ENCODE data around the gene GMEB2.
A peak's percentile ranks its signal among the peaks of the same experiment; 100 is the strongest.
"Not testable (repeated sequence)": the region's sequence is repeated elsewhere in the genome, so short reads cannot be mapped to it uniquely, and the experiment has no call there.

The GMEB2 gene

GRCh38 chr20:63656451-63656850 is 29.6 kb upstream of the GMEB2 start:
- Histone ChIP-seq H3K27me3 (ENCODE audit: insufficient read depth, low read length) (peaks cover 10% of the 10 kb centered on the region), H3K4me1 (ENCODE audit: insufficient read depth, low read length) (peaks cover 10% of the 10 kb centered on the region), H3K36me3 (ENCODE audit: insufficient read depth, low read length) (peaks cover 16% of the 10 kb centered on the region), H3K9ac (ENCODE audit: low read depth, low read length) (no peak overlapping the region), H3K4me3 (ENCODE audit: low read length) (no peak overlapping the region), H3K27ac (ENCODE audit: low read depth, low read length) (no peak overlapping the region), H3K9me3 (ENCODE audit: insufficient read depth, low read depth, low read length) (no peaks in the 10 kb centered on the region)
- WGBS = 94% methylated on average over 3 of the region's 3 CpGs

- no peak overlapping the region for H3K9ac ChIP-seq (ENCODE audit: low read depth, low read length)
- no peak overlapping the region for H3K27ac ChIP-seq (ENCODE audit: low read depth, low read length)
- H3K36me3 ChIP-seq (ENCODE audit: insufficient read depth, low read length) = peaks cover 4% of the 10 kb centered on the region; the same call in 1 of the 2 replicates
- WGBS = 82% methylated on average over 4 of the region's 4 CpGs
- H3K4me3 ChIP-seq (ENCODE audit: low read length) = no peak overlapping the region
- peaks cover 16% of the 10 kb centered on the region for H3K27me3 ChIP-seq (ENCODE audit: insufficient read depth, low read length)
- H3K9me3 ChIP-seq (ENCODE audit: insufficient read depth, low read depth, low read length) = no peaks in the 10 kb centered on the region
- H3K4me1 ChIP-seq (ENCODE audit: insufficient read depth, low read length) = peaks cover 10% of the 10 kb centered on the region
Observed at GRCh38 chr20:63655249-63655648, 28.3 kb upstream of the GMEB2 start.

GRCh38 chr20:63653974-63654668 is 27.2 kb upstream of the GMEB2 start:
- H3K4me3 ChIP-seq (ENCODE audit: low read length) = peak overlapping the region; percentile 66
- peak overlapping the region; percentile 85; the same call in 1 of the 2 replicates for H3K27ac ChIP-seq (ENCODE audit: low read depth, low read length)

GRCh38 chr20:63653041-63653973 is 26.4 kb upstream of the GMEB2 start, which contains the start of gene STMN3:
Gene STMN3 (minus strand): TSS chr20:63653424. CDS start chr20:63653345, 79 bp downstream.
- H3K27ac ChIP-seq (ENCODE audit: low read depth, low read length) = peak within 1 kb of the TSS; percentile 85
- H3K27me3 ChIP-seq (ENCODE audit: insufficient read depth, low read length) = peaks cover 16% of the 10 kb centered on the region
- peaks cover 10% of the 10 kb centered on the region for H3K4me1 ChIP-seq (ENCODE audit: insufficient read depth, low read length)
- no peaks in the 10 kb centered on the region for H3K36me3 ChIP-seq (ENCODE audit: insufficient read depth, low read length)
- H3K9ac ChIP-seq (ENCODE audit: low read depth, low read length) = peak within 1 kb of the TSS; percentile 63
- no peaks in the 10 kb centered on the region for H3K9me3 ChIP-seq (ENCODE audit: insufficient read depth, low read depth, low read length)
- 1% methylated on average over 64 of the region's 73 CpGs for WGBS
- H3K4me3 ChIP-seq (ENCODE audit: low read length) = peak within 1 kb of the TSS; percentile 66

More at GRCh38 chr20:63653974-63654668, 27.2 kb upstream of the GMEB2 start:
- H3K4me1 ChIP-seq (ENCODE audit: insufficient read depth, low read length) = peaks cover 10% of the 10 kb centered on the region
- 51% methylated on average over 13 of the region's 15 CpGs for WGBS
- no peaks in the 10 kb centered on the region for H3K9me3 ChIP-seq (ENCODE audit: insufficient read depth, low read depth, low read length)
- peaks cover 16% of the 10 kb centered on the region for H3K27me3 ChIP-seq (ENCODE audit: insufficient read depth, low read length)
- peak overlapping the region; percentile 63 for H3K9ac ChIP-seq (ENCODE audit: low read depth, low read length)
- no peaks in the 10 kb centered on the region for H3K36me3 ChIP-seq (ENCODE audit: insufficient read depth, low read length)

GRCh38 chr20:63652192-63652980 is 25.5 kb upstream of the GMEB2 start:
- Histone ChIP-seq H3K27ac (ENCODE audit: low read depth, low read length) (peak overlapping the region; percentile 74; the same call in 1 of the 2 replicates), H3K9me3 (ENCODE audit: insufficient read depth, low read depth, low read length) (no peaks in the 10 kb centered on the region), H3K9ac (ENCODE audit: low read depth, low read length) (peak overlapping the region; percentile 50; the same call in 1 of the 2 replicates), H3K4me3 (ENCODE audit: low read length) (peak overlapping the region; percentile 61), H3K36me3 (ENCODE audit: insufficient read depth, low read length) (no peaks in the 10 kb centered on the region), H3K27me3 (ENCODE audit: insufficient read depth, low read length) (peaks cover 16% of the 10 kb centered on the region), H3K4me1 (ENCODE audit: insufficient read depth, low read length) (peaks cover 10% of the 10 kb centered on the region)
- WGBS = 1% methylated on average over 91 of the region's 91 CpGs

- WGBS = 22% methylated on average over 10 of the region's 11 CpGs
- Histone ChIP-seq H3K9ac (ENCODE audit: low read depth, low read length) (no peak overlapping the region), H3K36me3 (ENCODE audit: insufficient read depth, low read length) (no peaks in the 10 kb centered on the region), H3K4me1 (ENCODE audit: insufficient read depth, low read length) (peaks cover 10% of the 10 kb centered on the region), H3K27me3 (ENCODE audit: insufficient read depth, low read length) (peaks cover 16% of the 10 kb centered on the region), H3K27ac (ENCODE audit: low read depth, low read length) (no peak overlapping the region), H3K4me3 (ENCODE audit: low read length) (peak overlapping the region; percentile 61), H3K9me3 (ENCODE audit: insufficient read depth, low read depth, low read length) (no peaks in the 10 kb centered on the region)
Observed at GRCh38 chr20:63651942-63652191, 25.0 kb upstream of the GMEB2 start.

- H3K27ac ChIP-seq (ENCODE audit: low read depth, low read length); H3K4me3 ChIP-seq (ENCODE audit: low read length); H3K9me3 ChIP-seq (ENCODE audit: insufficient read depth, low read depth, low read length); H3K9ac ChIP-seq (ENCODE audit: low read depth, low read length); H3K36me3 ChIP-seq (ENCODE audit: insufficient read depth, low read length): not testable (repeated sequence)
- peaks cover 16% of the 10 kb centered on the region for H3K27me3 ChIP-seq (ENCODE audit: insufficient read depth, low read length)
- WGBS = 95% methylated on average over 16 of the region's 25 CpGs
- peaks cover 10% of the 10 kb centered on the region for H3K4me1 ChIP-seq (ENCODE audit: insufficient read depth, low read length)
Observed at GRCh38 chr20:63650486-63650885, 23.6 kb upstream of the GMEB2 start.

DNA sequence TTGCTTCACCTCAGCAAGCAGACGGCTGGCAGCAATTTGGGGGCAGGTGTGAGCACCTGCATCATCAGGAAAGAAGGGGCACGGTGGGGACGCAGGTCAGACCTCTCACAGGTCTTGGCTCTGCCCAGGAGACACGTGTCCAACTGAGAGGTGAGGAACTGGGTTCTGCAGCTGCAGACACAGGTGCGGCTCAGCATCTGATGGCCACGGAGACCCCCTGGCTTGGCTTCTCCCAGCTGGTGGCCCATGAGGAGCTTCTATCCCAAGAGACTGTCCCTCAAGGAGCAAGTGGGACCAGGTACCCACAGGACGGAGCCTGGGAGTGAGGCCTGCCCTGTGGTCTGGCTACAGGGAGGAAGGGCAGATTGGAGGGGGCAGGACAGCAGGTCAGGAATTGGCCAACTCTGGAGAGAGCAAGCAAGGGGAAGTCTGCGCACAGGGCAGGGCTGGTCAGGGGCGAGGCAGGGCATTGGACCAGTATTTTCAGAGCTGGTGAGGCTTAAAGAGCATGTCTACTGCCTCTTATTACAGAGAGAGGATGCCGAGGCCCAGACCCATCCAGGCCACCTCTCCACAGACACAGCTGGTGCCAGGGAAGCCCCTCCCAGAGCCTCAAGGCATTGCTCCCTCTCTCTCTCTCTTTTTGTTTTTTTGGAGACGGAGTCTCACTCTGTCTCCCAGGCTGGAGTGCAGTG is 22.1 kb upstream of the GMEB2 start:
- H3K9ac ChIP-seq (ENCODE audit: low read depth, low read length) = no peak overlapping the region
- H3K27me3 ChIP-seq (ENCODE audit: insufficient read depth, low read length) = peaks cover 16% of the 10 kb centered on the region
- H3K4me1 ChIP-seq (ENCODE audit: insufficient read depth, low read length) = peaks cover 1% of the 10 kb centered on the region; the same call in 1 of the 2 replicates
- H3K27ac ChIP-seq (ENCODE audit: low read depth, low read length) = no peak overlapping the region
- H3K9me3 ChIP-seq (ENCODE audit: insufficient read depth, low read depth, low read length) = no peaks in the 10 kb centered on the region
- WGBS = 83% methylated on average over 11 of the region's 11 CpGs
- no peaks in the 10 kb centered on the region for H3K36me3 ChIP-seq (ENCODE audit: insufficient read depth, low read length)
- H3K4me3 ChIP-seq (ENCODE audit: low read length) = no peak overlapping the region

- Histone ChIP-seq H3K4me1 (ENCODE audit: insufficient read depth, low read length) (no peaks in the 10 kb centered on the region), H3K27ac (ENCODE audit: low read depth, low read length) (no peak overlapping the region), H3K4me3 (ENCODE audit: low read length) (no peak overlapping the region), H3K36me3 (ENCODE audit: insufficient read depth, low read length) (no peaks in the 10 kb centered on the region), H3K9me3 (ENCODE audit: insufficient read depth, low read depth, low read length) (no peaks in the 10 kb centered on the region), H3K27me3 (ENCODE audit: insufficient read depth, low read length) (peaks cover 16% of the 10 kb centered on the region), H3K9ac (ENCODE audit: low read depth, low read length) (no peak overlapping the region)
- WGBS = 93% methylated on average over 5 of the region's 6 CpGs
Observed at GRCh38 chr20:63648190-63648589, 21.3 kb upstream of the GMEB2 start.

- no peaks in the 10 kb centered on the region for H3K36me3 ChIP-seq (ENCODE audit: insufficient read depth, low read length)
- H3K9ac ChIP-seq (ENCODE audit: low read depth, low read length) = no peak overlapping the region
- H3K4me1 ChIP-seq (ENCODE audit: insufficient read depth, low read length) = no peaks in the 10 kb centered on the region
- 78% methylated on average over 4 of the region's 4 CpGs for WGBS
- H3K9me3 ChIP-seq (ENCODE audit: insufficient read depth, low read depth, low read length) = no peaks in the 10 kb centered on the region
- H3K4me3 ChIP-seq (ENCODE audit: low read length) = no peak overlapping the region
- H3K27ac ChIP-seq (ENCODE audit: low read depth, low read length) = no peak overlapping the region
- no peaks in the 10 kb centered on the region for H3K27me3 ChIP-seq (ENCODE audit: insufficient read depth, low read length)
Observed at GRCh38 chr20:63645218-63645617, 18.3 kb upstream of the GMEB2 start.
